Spinal cord (tissue), 10 donors: Measurements from ENCODE around the gene CTU2. TPM values are rescaled to one million over a fixed set of nuclear protein-coding genes. Genes with fewer than 3 reads are reported as not detected.

ENCODE experiments used
- DNase-seq, 6 donors: peaks; one replicate each; pipeline versions ENCODE4 v3.0.0 to v3.0.0-alpha.2; 2013 to 2015; ENCODE audit warnings: low spot score in 6 of 6, low read depth in 4 of 6
- H3K27ac ChIP-seq: one replicate; pipeline ENCODE4 v1.5.1; 2013; ENCODE audit warnings: low read depth, low read length, control low read depth
- H3K27me3 ChIP-seq: one replicate; pipeline ENCODE4 v1.6.1; 2013; ENCODE audit warnings: low read length; ENCODE audit not compliant: control insufficient read depth, insufficient read depth
- H3K36me3 ChIP-seq: one replicate; pipeline ENCODE4 v1.6.1; 2013; ENCODE audit warnings: low read length; ENCODE audit not compliant: control insufficient read depth, insufficient read depth
- H3K4me1 ChIP-seq: one replicate; pipeline ENCODE4 v1.6.1; 2013; ENCODE audit warnings: low read length; ENCODE audit not compliant: control insufficient read depth, insufficient read depth
- H3K4me3 ChIP-seq: one replicate; pipeline ENCODE4 v1.5.1; 2013; ENCODE audit warnings: low read depth, low read length, control low read depth
- H3K9me3 ChIP-seq: one replicate; pipeline ENCODE4 v1.6.1; 2013; ENCODE audit warnings: low read length; ENCODE audit not compliant: control insufficient read depth, insufficient read depth
- WGBS: methylation state at CpG from one replicate; pipeline ENCODE4 v1.1.5; 2013; ENCODE audit warnings: missing lambda C conversion rate; ENCODE audit not compliant: insufficient coverage; 5-methylcytosine and 5-hydroxymethylcytosine counted together
- polyA plus RNA-seq, 2 donors: library from polyadenylated mRNA; unstranded; fragments of 120-200 nt; gene quantifications; one replicate each; pipeline ENCODE4 v1.2.1, GENCODE V29; 2013; ENCODE audit not compliant: insufficient read length in 2 of 2
- total RNA-seq, 2 donors: library from RNA; depleted of rRNA in 1 of 2; stranded (reverse); fragments of 120-200 nt in 1 of 2; fragments of >200 nt in 1 of 2; gene quantifications; one replicate each; pipeline versions ENCODE4 v1.2.3 to v1.2.4, GENCODE V29; 2013 to 2014
- donor health status: healthy.

CTU2 gene
- total and polyA plus RNA-seq, 4 donors = 8.6 to 25.8 (median 20.0) TPM

DNA sequence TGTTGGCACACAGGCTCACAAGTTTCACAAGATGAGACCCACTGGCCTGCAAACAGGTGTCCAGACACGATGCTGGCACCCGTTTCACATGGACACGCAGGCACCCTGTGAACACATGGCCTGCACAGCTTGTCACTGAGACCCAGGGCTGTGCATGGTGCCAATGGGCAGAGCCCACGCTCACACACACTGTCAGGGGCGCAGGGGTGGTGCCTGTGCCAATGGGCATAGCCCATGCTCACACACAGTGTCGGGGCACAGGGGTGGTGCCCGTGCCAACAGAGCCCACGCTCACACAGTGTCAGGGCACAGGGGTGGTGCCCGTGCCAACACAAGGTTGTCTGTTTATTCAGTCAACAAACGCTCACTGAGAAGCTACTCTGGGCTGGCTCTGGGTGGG, 29.3 kb downstream of the CTU2 start:
- Histone ChIP-seq H3K4me3 (no peak overlapping the region), H3K27me3 (no peaks in the 10 kb centered on the region), H3K4me1 (peaks cover 14% of the 10 kb centered on the region), H3K9me3 (no peaks in the 10 kb centered on the region), H3K36me3 (peaks cover 66% of the 10 kb centered on the region), H3K27ac (no peak overlapping the region)
- DNase-seq = no peak
- 82% methylated on average over 10 of the region's 10 CpGs for WGBS

DNA sequence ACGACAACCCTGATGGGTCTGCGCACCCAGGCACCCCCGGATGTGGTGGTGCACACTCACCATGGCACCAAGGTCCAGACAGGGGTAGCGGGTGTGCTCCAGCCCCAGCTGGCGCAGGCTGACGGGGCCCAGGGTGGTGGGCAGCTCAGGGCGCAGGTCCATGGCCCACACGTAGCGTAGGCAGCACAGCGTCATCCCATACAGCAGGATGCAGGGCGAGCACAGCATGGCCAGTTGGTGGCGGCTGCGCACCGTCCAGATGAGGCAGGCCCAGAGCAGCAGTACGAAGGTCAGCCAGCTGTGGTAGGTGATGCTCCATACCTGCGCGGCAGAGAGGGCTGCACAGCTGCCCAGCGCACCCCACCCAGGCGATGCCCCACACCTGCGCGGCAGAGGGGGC, 29.8 kb downstream of the CTU2 start:
- H3K4me1 ChIP-seq = peaks cover 14% of the 10 kb centered on the region
- H3K9me3 ChIP-seq = no peaks in the 10 kb centered on the region
- peaks cover 70% of the 10 kb centered on the region for H3K36me3 ChIP-seq
- H3K27me3 ChIP-seq = no peaks in the 10 kb centered on the region
- H3K27ac ChIP-seq = no peak overlapping the region
- 89% methylated on average over 18 of the region's 21 CpGs for WGBS
- DNase-seq = peak in 1 of 6 donors; percentile 29
- no peak overlapping the region for H3K4me3 ChIP-seq

GRCh38 chr16:88736496-88736895, 30.2 kb downstream of the CTU2 start:
- no peak overlapping the region for H3K27ac ChIP-seq
- no peak overlapping the region for H3K4me3 ChIP-seq
- peaks cover 13% of the 10 kb centered on the region for H3K4me1 ChIP-seq
- no peak for DNase-seq
- H3K27me3 ChIP-seq = no peaks in the 10 kb centered on the region
- peaks cover 69% of the 10 kb centered on the region for H3K36me3 ChIP-seq
- no peaks in the 10 kb centered on the region for H3K9me3 ChIP-seq
- 90% methylated on average over 17 of the region's 21 CpGs for WGBS

DNA sequence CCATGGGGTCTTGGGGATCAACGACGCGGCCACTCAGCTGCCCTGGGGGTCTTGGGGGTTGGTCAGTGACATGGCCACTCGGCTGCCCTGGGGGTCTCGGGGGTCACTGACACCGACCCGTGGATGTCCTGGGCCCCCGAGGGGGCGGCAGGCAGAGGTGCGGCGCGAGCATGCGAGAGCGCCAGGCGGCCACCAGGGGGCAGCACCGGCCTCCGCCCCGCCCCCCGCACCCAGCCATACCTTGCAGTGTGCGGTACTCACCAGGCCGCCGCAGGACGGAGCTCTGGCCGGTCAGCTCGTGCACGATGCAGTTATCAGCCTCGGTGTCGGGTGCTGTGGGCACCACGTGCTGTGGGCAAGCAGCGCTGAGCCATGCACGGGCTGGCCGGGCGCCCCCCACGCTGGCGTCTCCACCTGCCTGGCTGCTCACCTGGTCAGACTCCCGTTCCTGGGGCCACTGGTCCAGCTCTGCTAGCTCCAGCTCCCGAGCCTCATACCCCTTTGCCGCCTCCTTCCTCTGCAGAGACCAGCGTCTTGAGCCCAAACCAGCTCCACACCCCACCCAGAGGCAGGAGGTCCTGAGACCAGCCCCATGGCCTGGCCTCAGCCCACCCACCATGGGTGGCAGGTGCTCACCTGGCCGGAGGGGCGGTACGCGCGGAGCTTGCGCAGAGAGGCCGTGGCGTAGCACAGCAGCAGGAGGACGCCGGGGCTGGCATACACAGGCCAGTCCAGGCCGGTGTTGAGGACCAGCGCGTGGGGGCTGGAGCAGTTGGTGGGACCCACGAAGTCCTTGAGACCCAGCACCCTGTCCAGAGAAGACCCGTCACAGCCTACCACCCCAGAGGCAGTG, 31.2 kb downstream of the CTU2 start:
- WGBS = 33% methylated on average over 54 of the region's 54 CpGs
- H3K36me3 ChIP-seq = peaks cover 65% of the 10 kb centered on the region
- no peak overlapping the region for H3K4me3 ChIP-seq
- H3K27ac ChIP-seq = no peak overlapping the region
- peaks cover 11% of the 10 kb centered on the region for H3K4me1 ChIP-seq
- no peaks in the 10 kb centered on the region for H3K9me3 ChIP-seq
- peak in 4 of 6 donors; percentile 22 to 88 (median 52) for DNase-seq
- no peaks in the 10 kb centered on the region for H3K27me3 ChIP-seq

GRCh38 chr16:88738151-88739084, 32.1 kb downstream of the CTU2 start:
- H3K9me3 ChIP-seq = no peaks in the 10 kb centered on the region
- peaks cover 56% of the 10 kb centered on the region for H3K36me3 ChIP-seq
- no peak overlapping the region for H3K4me3 ChIP-seq
- H3K27me3 ChIP-seq = no peaks in the 10 kb centered on the region
- DNase-seq = no peak
- WGBS = 85% methylated on average over 41 of the region's 41 CpGs
- H3K27ac ChIP-seq = no peak overlapping the region
- H3K4me1 ChIP-seq = peaks cover 11% of the 10 kb centered on the region

GRCh38 chr16:88739139-88739976, 33.1 kb downstream of the CTU2 start:
- Histone ChIP-seq H3K27ac (no peak overlapping the region), H3K4me1 (peaks cover 18% of the 10 kb centered on the region), H3K36me3 (peaks cover 47% of the 10 kb centered on the region), H3K27me3 (peaks cover 4% of the 10 kb centered on the region), H3K9me3 (no peaks in the 10 kb centered on the region), H3K4me3 (no peak overlapping the region)
- no peak for DNase-seq
- WGBS = 82% methylated on average over 21 of the region's 22 CpGs

DNA sequence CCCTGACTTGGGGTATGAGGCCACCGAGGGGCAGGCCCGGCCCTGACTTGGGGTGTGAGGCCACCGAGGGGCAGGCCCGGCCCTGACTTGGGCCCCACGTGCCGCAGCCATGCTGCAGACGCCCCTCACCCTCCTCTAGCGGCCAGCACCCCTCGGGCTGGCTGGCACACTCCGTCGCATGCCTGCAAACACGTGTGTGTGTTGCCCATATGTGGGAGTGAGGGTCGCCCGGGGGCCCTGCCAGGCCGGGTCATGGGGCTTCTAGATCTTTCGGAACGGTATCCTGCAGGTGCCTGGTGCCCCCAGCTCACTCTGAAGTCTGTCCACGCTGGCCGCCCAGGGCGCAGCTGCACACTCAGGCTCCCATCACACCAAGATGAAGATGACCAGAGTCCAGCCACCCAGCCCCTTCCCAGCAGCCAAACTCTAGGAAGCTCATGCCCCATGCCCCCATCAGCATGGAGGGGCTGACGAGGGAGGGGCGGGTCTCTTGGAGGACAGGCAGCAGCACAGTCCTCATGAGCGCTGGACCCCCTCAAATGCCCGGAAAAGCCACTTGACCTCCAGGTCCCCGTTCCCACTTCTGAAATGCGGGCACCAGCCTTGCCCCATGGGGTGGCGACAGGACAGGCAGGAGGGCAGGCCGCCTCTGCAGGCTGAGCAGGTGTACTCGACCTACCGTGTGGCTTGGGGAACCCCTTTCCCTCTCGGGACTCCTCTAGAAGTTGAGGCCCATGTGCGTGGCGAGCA, 33.8 kb downstream of the CTU2 start:
- H3K9me3 ChIP-seq = no peaks in the 10 kb centered on the region
- H3K36me3 ChIP-seq = peaks cover 39% of the 10 kb centered on the region
- no peak overlapping the region for H3K27ac ChIP-seq
- H3K27me3 ChIP-seq = peaks cover 6% of the 10 kb centered on the region
- H3K4me3 ChIP-seq = no peak overlapping the region
- WGBS = 87% methylated on average over 33 of the region's 33 CpGs
- peaks cover 26% of the 10 kb centered on the region for H3K4me1 ChIP-seq
- DNase-seq = no peak

GRCh38 chr16:88740727-88741055, 34.4 kb downstream of the CTU2 start:
- Histone ChIP-seq H3K4me3 (no peak overlapping the region), H3K9me3 (no peaks in the 10 kb centered on the region), H3K27ac (no peak overlapping the region), H3K27me3 (peaks cover 6% of the 10 kb centered on the region), H3K36me3 (peaks cover 36% of the 10 kb centered on the region), H3K4me1 (peaks cover 27% of the 10 kb centered on the region)
- DNase-seq = no peak
- WGBS = 73% methylated on average over 12 of the region's 12 CpGs

DNA sequence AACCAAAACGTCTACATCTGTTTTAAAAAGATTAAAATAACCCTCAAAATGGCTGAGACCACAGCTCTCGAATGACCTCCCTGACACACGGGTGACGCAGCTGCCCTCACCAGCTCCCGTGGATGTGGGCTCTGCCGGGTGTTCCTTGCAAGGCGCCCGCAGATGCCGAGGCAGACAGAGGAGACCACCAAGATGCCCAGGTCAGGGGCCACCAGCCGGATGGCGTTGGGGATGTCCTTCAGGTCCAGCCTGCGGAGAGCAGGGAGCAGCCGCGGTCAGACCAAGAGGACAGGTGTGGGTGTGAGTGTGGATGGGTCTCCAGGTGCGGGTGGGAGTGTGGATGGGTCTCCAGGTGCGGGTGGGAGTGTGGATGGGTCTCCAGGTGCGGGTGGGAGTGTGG, 35.1 kb downstream of the CTU2 start:
- Histone ChIP-seq H3K4me1 (peaks cover 28% of the 10 kb centered on the region), H3K27me3 (peaks cover 6% of the 10 kb centered on the region), H3K4me3 (no peak overlapping the region), H3K27ac (no peak overlapping the region), H3K36me3 (peaks cover 31% of the 10 kb centered on the region), H3K9me3 (no peaks in the 10 kb centered on the region)
- DNase-seq = no peak
- 92% methylated on average over 15 of the region's 17 CpGs for WGBS
